CD14-positive monocyte (primary cell): ENCODE results near the gene BECN2. TPM values are rescaled to one million over a fixed set of nuclear protein-coding genes. Genes with fewer than 3 reads are reported as not detected.

Experiments
- DNase-seq, 3 donors: peaks; one replicate each; pipeline ENCODE4 v3.0.0-alpha.2; 2011 to 2022
- H2AFZ ChIP-seq: 2 replicates; pipeline ENCODE4 v1.6.0; 2012; ENCODE audit warnings: mild to moderate bottlenecking, low read depth, low read length, inconsistent platforms; ENCODE audit not compliant: insufficient read depth, poor library complexity, severe bottlenecking
- H3K27ac ChIP-seq, 2 donors: 1 replicate in 1 of 2; 2 replicates in 1 of 2; pipeline ENCODE4 v1.5.1; 2012 to 2013; ENCODE audit warnings: low read length in 2 of 2, control low read depth in 1 of 2, inconsistent platforms in 1 of 2, low read depth in 1 of 2, mild to moderate bottlenecking in 1 of 2
- H3K27me3 ChIP-seq, 2 donors: one replicate each; pipeline versions ENCODE4 v1.6.0 to v1.6.1; 2011 to 2013; ENCODE audit warnings: low read length in 2 of 2; ENCODE audit not compliant: control insufficient read depth in 2 of 2, insufficient read depth in 2 of 2
- H3K36me3 ChIP-seq, 2 donors: replicated peaks in 1 of 2; 1 replicate in 1 of 2; 2 replicates in 1 of 2; pipeline versions ENCODE4 v1.5.1 to v1.6.1; 2012 to 2013; ENCODE audit warnings: low read length in 2 of 2, control low read depth in 1 of 2, inconsistent platforms in 1 of 2, mild to moderate bottlenecking in 1 of 2; ENCODE audit not compliant: insufficient read depth in 2 of 2, control insufficient read depth in 1 of 2
- H3K4me1 ChIP-seq, 2 donors: 1 replicate in 1 of 2; 2 replicates in 1 of 2; pipeline versions ENCODE4 v1.5.1 to v1.6.1; 2012 to 2013; ENCODE audit warnings: low read length in 2 of 2, control low read depth in 1 of 2, inconsistent platforms in 1 of 2, mild to moderate bottlenecking in 1 of 2, moderate library complexity in 1 of 2; ENCODE audit not compliant: insufficient read depth in 2 of 2, control insufficient read depth in 1 of 2
- H3K4me2 ChIP-seq: replicated peaks from 2 replicates; pipeline ENCODE3; 2012; ENCODE audit warnings: low read length, moderate library complexity, mild to moderate bottlenecking; ENCODE audit not compliant: poor library complexity, severe bottlenecking; ENCODE audit errors: extremely low read depth
- H3K4me3 ChIP-seq, 3 experiments: fragments of 200-600 bp in 1 of 3; sonication (generic) in 1 of 3; replicated peaks in 1 of 3; 1 replicate in 2 of 3; 2 replicates in 1 of 3; pipeline ENCODE4 v1.5.1; 2011 to 2013; ENCODE audit warnings: low read length in 3 of 3, mild to moderate bottlenecking in 3 of 3, control low read depth in 2 of 3, low read depth in 2 of 3, inconsistent platforms in 1 of 3, moderate library complexity in 1 of 3
- H3K79me2 ChIP-seq: 2 replicates; pipeline ENCODE4 v1.6.0; 2012; ENCODE audit warnings: mild to moderate bottlenecking, control low read depth, inconsistent platforms, low read length, moderate library complexity; ENCODE audit not compliant: insufficient read depth
- H3K9ac ChIP-seq: 2 replicates; pipeline ENCODE4 v1.6.0; 2017; ENCODE audit warnings: low read length, mild to moderate bottlenecking; ENCODE audit not compliant: insufficient read depth, poor library complexity, severe bottlenecking
- H3K9me3 ChIP-seq, 2 donors: replicated peaks in 1 of 2; 1 replicate in 1 of 2; 2 replicates in 1 of 2; pipeline versions ENCODE4 v1.5.1 to v1.6.1; 2012 to 2013; ENCODE audit warnings: low read length in 2 of 2, control low read depth in 1 of 2; ENCODE audit not compliant: control insufficient read depth in 1 of 2, insufficient read depth in 1 of 2
- H4K20me1 ChIP-seq: 2 replicates; pipeline ENCODE4 v1.6.0; 2012; ENCODE audit warnings: mild to moderate bottlenecking, low read length, control low read depth, moderate library complexity; ENCODE audit not compliant: insufficient read depth
- H3K27ac Mint-ChIP-seq, 7 donors: one replicate each; pipeline ENCODE4 v1.8.0; 2020; ENCODE audit warnings: mild to moderate bottlenecking in 7 of 7, mixed read lengths in 7 of 7, moderate library complexity in 6 of 7, inconsistent platforms in 2 of 7
- H3K27me3 Mint-ChIP-seq, 3 donors: one replicate each; pipeline ENCODE4 v1.8.0; 2021 to 2022; ENCODE audit warnings: low read depth in 3 of 3, mild to moderate bottlenecking in 3 of 3, mixed read lengths in 3 of 3, moderate library complexity in 3 of 3, inconsistent platforms in 1 of 3
- H3K36me3 Mint-ChIP-seq, 2 donors: one replicate each; pipeline ENCODE4 v1.8.0; 2020; ENCODE audit warnings: mixed read lengths in 2 of 2, inconsistent platforms in 1 of 2, mild to moderate bottlenecking in 1 of 2
- H3K4me1 Mint-ChIP-seq: one replicate; pipeline ENCODE4 v1.8.0; 2020; ENCODE audit warnings: mild to moderate bottlenecking, mixed read lengths
- H3K4me3 Mint-ChIP-seq, 2 donors: one replicate each; pipeline ENCODE4 v1.8.0; 2020; ENCODE audit warnings: mild to moderate bottlenecking in 2 of 2, mixed read lengths in 2 of 2, moderate library complexity in 1 of 2
- H3K9me3 Mint-ChIP-seq, 7 donors: one replicate each; pipeline ENCODE4 v1.8.0; 2020 to 2022; ENCODE audit warnings: mixed read lengths in 7 of 7, mild to moderate bottlenecking in 6 of 7, moderate library complexity in 6 of 7, inconsistent platforms in 2 of 7
- WGBS: methylation state at CpG from one replicate; pipeline ENCODE4 v1.1.5; 2013; ENCODE audit warnings: missing lambda C conversion rate; ENCODE audit not compliant: insufficient coverage; 5-methylcytosine and 5-hydroxymethylcytosine counted together
- intact Hi-C, 2 donors: fragments of 100-400 bp; cut with micrococcal nuclease; formaldehyde crosslinking; loops; one replicate each; pipeline versions ENCODE4 v1.15.0 to v1.15.1; 2023
- polyA plus RNA-seq, 3 donors: library from polyadenylated mRNA; depleted of rRNA in 1 of 3; unstranded in 2 of 3; stranded (reverse) in 1 of 3; fragments of 300-500 nt in 2 of 3; fragments of >200 nt in 1 of 3; fragmentation: Illumina TruSeq in 2 of 3; gene quantifications; 1 replicate in 2 of 3; 2 replicates in 1 of 3; pipeline ENCODE4 v1.2.3, GENCODE V29; 2012 to 2021
- TF ChIP-seq, protein P1 (sequence below): fragments of 200-600 bp; IDR thresholded peaks from one replicate; pipeline ENCODE4 v1.8.0; 2022; ENCODE audit warnings: antibody characterized with exemption, mild to moderate bottlenecking

The BECN2 gene
- polyA plus RNA-seq, 3 donors: not detected

DNA sequence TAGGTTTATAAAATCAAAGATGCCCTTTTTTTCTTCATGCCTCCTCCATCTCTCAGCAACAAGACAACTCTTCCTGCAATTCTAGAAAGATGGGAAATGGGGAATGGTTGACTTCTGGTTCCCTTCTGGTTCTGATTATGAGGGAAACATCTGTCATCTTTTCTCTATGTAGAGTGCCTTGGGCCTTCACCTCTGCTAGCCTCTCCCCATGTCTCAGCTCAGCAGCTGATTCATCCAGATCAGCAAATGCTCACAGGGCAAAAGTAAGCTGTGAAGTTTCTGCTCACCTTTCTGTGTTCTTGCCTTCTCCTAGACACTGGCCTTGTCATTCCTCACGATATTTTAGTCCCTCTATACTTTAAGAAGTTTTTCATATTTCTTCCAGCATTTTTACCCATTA lies 17.8 kb upstream of the BECN2 start:
- Histone ChIP-seq H3K36me3 (no peaks in the 10 kb centered on the region), H3K9me3 (no peaks in the 10 kb centered on the region), H3K4me3 (no peak overlapping the region), H3K27ac (no peak overlapping the region), H3K4me2 (no peak overlapping the region), H3K4me1 (no peaks in the 10 kb centered on the region), H3K79me2 (no peaks in the 10 kb centered on the region), H2AFZ (no peak overlapping the region), H3K9ac (no peak overlapping the region), H3K27me3 (no peaks in the 10 kb centered on the region), H4K20me1 (no peaks in the 10 kb centered on the region)
- intact Hi-C loops: no loop called here
- peaks cover 0 to 14% (median 0%) of the 10 kb centered on the region in 7 donors for H3K9me3 Mint-ChIP-seq
- no peaks in the 10 kb centered on the region for H3K36me3 Mint-ChIP-seq
- no peak for DNase-seq
- no peak overlapping the region for H3K27ac Mint-ChIP-seq
- peaks cover 2 to 7% (median 3%) of the 10 kb centered on the region in 3 donors for H3K27me3 Mint-ChIP-seq
- H3K4me1 Mint-ChIP-seq: no peaks in the 10 kb centered on the region
- no peak overlapping the region for H3K4me3 Mint-ChIP-seq
- TF ChIP-seq, protein P1, sequence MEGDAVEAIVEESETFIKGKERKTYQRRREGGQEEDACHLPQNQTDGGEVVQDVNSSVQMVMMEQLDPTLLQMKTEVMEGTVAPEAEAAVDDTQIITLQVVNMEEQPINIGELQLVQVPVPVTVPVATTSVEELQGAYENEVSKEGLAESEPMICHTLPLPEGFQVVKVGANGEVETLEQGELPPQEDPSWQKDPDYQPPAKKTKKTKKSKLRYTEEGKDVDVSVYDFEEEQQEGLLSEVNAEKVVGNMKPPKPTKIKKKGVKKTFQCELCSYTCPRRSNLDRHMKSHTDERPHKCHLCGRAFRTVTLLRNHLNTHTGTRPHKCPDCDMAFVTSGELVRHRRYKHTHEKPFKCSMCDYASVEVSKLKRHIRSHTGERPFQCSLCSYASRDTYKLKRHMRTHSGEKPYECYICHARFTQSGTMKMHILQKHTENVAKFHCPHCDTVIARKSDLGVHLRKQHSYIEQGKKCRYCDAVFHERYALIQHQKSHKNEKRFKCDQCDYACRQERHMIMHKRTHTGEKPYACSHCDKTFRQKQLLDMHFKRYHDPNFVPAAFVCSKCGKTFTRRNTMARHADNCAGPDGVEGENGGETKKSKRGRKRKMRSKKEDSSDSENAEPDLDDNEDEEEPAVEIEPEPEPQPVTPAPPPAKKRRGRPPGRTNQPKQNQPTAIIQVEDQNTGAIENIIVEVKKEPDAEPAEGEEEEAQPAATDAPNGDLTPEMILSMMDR: no peak
- no CpG with 5 or more reads among the region's 1 CpG for WGBS

DNA sequence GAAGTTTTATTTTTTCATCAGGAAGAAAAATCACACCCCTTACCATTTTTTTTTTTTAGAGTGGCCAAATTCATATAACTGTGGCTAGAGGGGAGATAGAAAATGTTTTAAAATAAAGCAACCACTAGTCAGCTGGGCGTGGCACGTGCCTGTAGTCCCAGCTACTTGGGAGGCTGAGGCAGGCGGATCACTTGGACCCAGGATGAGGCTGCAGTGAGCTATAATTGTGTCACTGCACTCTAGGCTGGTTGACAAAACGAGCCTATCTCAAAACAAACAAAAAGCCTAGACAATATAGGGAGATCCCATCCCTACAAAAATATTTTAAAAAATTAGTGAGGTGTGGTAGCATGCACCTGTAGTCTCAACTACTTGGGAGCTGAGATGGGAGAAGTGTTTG lies 14.8 kb upstream of the BECN2 start:
- TF ChIP-seq, protein P1: no peak
- Histone ChIP-seq H3K9me3 (no peaks in the 10 kb centered on the region), H3K4me3 (no peak overlapping the region), H3K9ac (no peak overlapping the region), H3K79me2 (no peaks in the 10 kb centered on the region), H3K4me2 (no peak overlapping the region), H3K36me3 (no peaks in the 10 kb centered on the region), H2AFZ (no peak overlapping the region), H3K27ac (no peak overlapping the region), H3K27me3 (no peaks in the 10 kb centered on the region), H3K4me1 (no peaks in the 10 kb centered on the region), H4K20me1 (no peaks in the 10 kb centered on the region)
- WGBS: 100% methylated on average over 1 of the region's 4 CpGs
- DNase-seq: no peak
- H3K36me3 Mint-ChIP-seq: no peaks in the 10 kb centered on the region
- no peak overlapping the region for H3K4me3 Mint-ChIP-seq
- intact Hi-C loops: no loop called here
- no peak overlapping the region for H3K27ac Mint-ChIP-seq
- H3K4me1 Mint-ChIP-seq: no peaks in the 10 kb centered on the region
- H3K27me3 Mint-ChIP-seq: peaks cover 3 to 6% (median 3%) of the 10 kb centered on the region in 3 donors
- peaks cover 0 to 13% (median 0%) of the 10 kb centered on the region in 7 donors for H3K9me3 Mint-ChIP-seq
